ENCODE results near the gene TOMM40L. TPM values are rescaled to one million over a fixed set of nuclear protein-coding genes. Genes with fewer than 3 reads are reported as not detected.
A peak's percentile ranks its signal among the peaks of the same experiment; 100 is the strongest.

TOMM40L gene
- total RNA-seq, 4 donors from 2014 or later, result 9.1 to 24.1 (median 16.3) TPM

GRCh38 chr1:161261261-161262235 is 35.7 kb downstream of the TOMM40L start:
- Histone ChIP-seq H3K27ac (replicated peaks in 1 of 4) (peak overlapping the region in 3 of 4 donors; percentile 5 to 58 (median 27)), H3K4me3 (no peak overlapping the region), H3K9me3 (peaks cover 0 to 13% (median 11%) of the 10 kb centered on the region in 4 donors), H3K27me3 (peaks cover 0 to 41% (median 10%) of the 10 kb centered on the region in 4 donors), H3K4me1 (peaks cover 10 to 52% (median 38%) of the 10 kb centered on the region in 4 donors), H3K36me3 (no peaks in the 10 kb centered on the region)
- DNase-seq (ENCODE audit: extremely low spot score), result no peak
- 48% methylated on average over 12 of the region's 12 CpGs for WGBS
- TF ChIP-seq CTCF (IDR thresholded peaks at IDR 0.05) (no peak), POLR2A (IDR thresholded peaks at IDR 0.05; ENCODE audit: low read depth) (no peak), EP300 (IDR thresholded peaks at IDR 0.05) (no peak), POLR2AphosphoS5 (IDR thresholded peaks at IDR 0.05) (no peak)
- intact Hi-C loops (cut with DNase I), result no loop called here

- no peak for DNase-seq (ENCODE audit: extremely low spot score)
- 75% methylated on average over 5 of the region's 5 CpGs for WGBS
- Histone ChIP-seq H3K27me3 (peaks cover 0 to 9% (median under 1%) of the 10 kb centered on the region in 4 donors), H3K36me3 (no peaks in the 10 kb centered on the region), H3K9me3 (no peaks in the 10 kb centered on the region), H3K4me1 (peaks cover 12 to 43% (median 33%) of the 10 kb centered on the region in 4 donors), H3K4me3 (no peak overlapping the region), H3K27ac (replicated peaks in 1 of 4) (no peak overlapping the region)
- intact Hi-C loops (cut with DNase I), result no loop called here
- TF ChIP-seq CTCF (IDR thresholded peaks at IDR 0.05), result no peak
- TF ChIP-seq POLR2A (IDR thresholded peaks at IDR 0.05; ENCODE audit: low read depth), result no peak
- TF ChIP-seq POLR2AphosphoS5 (IDR thresholded peaks at IDR 0.05), result no peak
- TF ChIP-seq EP300 (IDR thresholded peaks at IDR 0.05), result no peak
Observed at GRCh38 chr1:161265305-161265704, 39.4 kb downstream of the TOMM40L start.

- 41% methylated on average over 3 of the region's 3 CpGs for WGBS
- intact Hi-C loops (cut with DNase I), result no loop called here
- H3K27me3 ChIP-seq, result no peaks in the 10 kb centered on the region
- peaks cover 12 to 34% (median 26%) of the 10 kb centered on the region in 4 donors for H3K4me1 ChIP-seq
- TF ChIP-seq CTCF (IDR thresholded peaks at IDR 0.05) (no peak), POLR2AphosphoS5 (IDR thresholded peaks at IDR 0.05) (no peak), EP300 (IDR thresholded peaks at IDR 0.05) (no peak), POLR2A (IDR thresholded peaks at IDR 0.05; ENCODE audit: low read depth) (no peak)
- H3K36me3 ChIP-seq, result no peaks in the 10 kb centered on the region
- no peak overlapping the region for H3K4me3 ChIP-seq
- DNase-seq (ENCODE audit: extremely low spot score), result no peak
- H3K27ac ChIP-seq (replicated peaks in 1 of 4), result peak overlapping the region in 3 of 4 donors; percentile 11 to 64 (median 28)
- H3K9me3 ChIP-seq, result no peaks in the 10 kb centered on the region
Observed at GRCh38 chr1:161266202-161266601, 40.3 kb downstream of the TOMM40L start.

GRCh38 chr1:161266836-161267235 is 41.0 kb downstream of the TOMM40L start:
- Histone ChIP-seq H3K27me3 (no peaks in the 10 kb centered on the region), H3K9me3 (no peaks in the 10 kb centered on the region), H3K27ac (replicated peaks in 1 of 4) (peak overlapping the region in 3 of 4 donors; percentile 11 to 64 (median 28)), H3K36me3 (no peaks in the 10 kb centered on the region), H3K4me1 (peaks cover 12 to 28% (median 20%) of the 10 kb centered on the region in 4 donors), H3K4me3 (no peak overlapping the region)
- no peak for DNase-seq (ENCODE audit: extremely low spot score)
- WGBS, result 57% methylated on average over 2 of the region's 2 CpGs
- no peak for TF ChIP-seq POLR2A (IDR thresholded peaks at IDR 0.05; ENCODE audit: low read depth)
- no peak for TF ChIP-seq EP300 (IDR thresholded peaks at IDR 0.05)
- TF ChIP-seq POLR2AphosphoS5 (IDR thresholded peaks at IDR 0.05), result no peak
- TF ChIP-seq CTCF (IDR thresholded peaks at IDR 0.05), result no peak
- intact Hi-C loops (cut with DNase I), result no loop called here

All from esophagus muscularis mucosa (tissue), 4 donors.